Astrocyte (in vitro differentiated cells and primary cell): ENCODE measurements around the gene TMEM63B. TPM values are rescaled to one million over a fixed set of nuclear protein-coding genes. Genes with fewer than 3 reads are reported as not detected.

Experiments
- DNase-seq: peaks from one replicate; pipeline ENCODE4 v3.0.0-alpha.2; 2010; ENCODE audit warnings: low read depth
- FAIRE-seq: peaks from 2 replicates; lab custom pipeline; 2011; peaks lifted over from hg19 to GRCh38; lab: Jason Lieb, UNC
- H2AFZ ChIP-seq: 2 replicates; pipeline ENCODE4 v1.6.0; 2012; ENCODE audit warnings: low read depth, low read length, inconsistent platforms
- H3K27ac ChIP-seq: 2 replicates; pipeline ENCODE4 v1.5.1; 2011; ENCODE audit warnings: low read depth, low read length, inconsistent platforms
- H3K27me3 ChIP-seq: 2 replicates; pipeline ENCODE4 v1.6.0; 2011; ENCODE audit warnings: low read length, inconsistent platforms; ENCODE audit not compliant: insufficient read depth
- H3K36me3 ChIP-seq: 2 replicates; pipeline ENCODE4 v1.5.1; 2011; ENCODE audit warnings: low read length, inconsistent platforms; ENCODE audit not compliant: insufficient read depth
- H3K4me1 ChIP-seq: 2 replicates; pipeline ENCODE4 v1.5.1; 2011; ENCODE audit warnings: low read length, inconsistent platforms; ENCODE audit not compliant: insufficient read depth
- H3K4me2 ChIP-seq: 2 replicates; pipeline ENCODE4 v1.6.0; 2012; ENCODE audit warnings: low read length, inconsistent platforms
- H3K4me3 ChIP-seq: 2 replicates; pipeline ENCODE4 v1.5.1; 2011; ENCODE audit warnings: low read depth, mild to moderate bottlenecking, low read length, inconsistent platforms; ENCODE audit not compliant: insufficient read depth
- H3K79me2 ChIP-seq: 2 replicates; pipeline ENCODE4 v1.6.0; 2012; ENCODE audit warnings: mild to moderate bottlenecking, low read length, inconsistent platforms; ENCODE audit not compliant: insufficient read depth
- H3K9ac ChIP-seq: 2 replicates; pipeline ENCODE4 v1.6.0; 2012; ENCODE audit warnings: mild to moderate bottlenecking, low read length, inconsistent platforms
- H3K9me3 ChIP-seq: 2 replicates; pipeline ENCODE4 v1.5.1; 2012; ENCODE audit warnings: low read depth, mild to moderate bottlenecking, low read length, inconsistent platforms; ENCODE audit not compliant: insufficient read depth
- H4K20me1 ChIP-seq: 2 replicates; pipeline ENCODE4 v1.6.0; 2012; ENCODE audit warnings: low read length, inconsistent platforms; ENCODE audit not compliant: insufficient read depth
- H3K27ac Mint-ChIP-seq: one replicate; pipeline ENCODE4 v1.8.0; 2021; ENCODE audit warnings: mild to moderate bottlenecking, mixed read lengths; ENCODE audit not compliant: unreplicated experiment
- H3K27me3 Mint-ChIP-seq: one replicate; pipeline ENCODE4 v1.8.0; 2021; ENCODE audit warnings: low read depth, mixed read lengths; ENCODE audit not compliant: unreplicated experiment
- H3K36me3 Mint-ChIP-seq: one replicate; pipeline ENCODE4 v1.8.0; 2021; ENCODE audit warnings: low read depth, mixed read lengths; ENCODE audit not compliant: unreplicated experiment
- H3K4me1 Mint-ChIP-seq: one replicate; pipeline ENCODE4 v1.8.0; 2021; ENCODE audit warnings: low read depth, mixed read lengths; ENCODE audit not compliant: unreplicated experiment
- H3K4me3 Mint-ChIP-seq: one replicate; pipeline ENCODE4 v1.8.0; 2021; ENCODE audit warnings: mild to moderate bottlenecking, moderate library complexity, mixed read lengths; ENCODE audit not compliant: unreplicated experiment
- H3K9me3 Mint-ChIP-seq: one replicate; pipeline ENCODE4 v1.8.0; 2021; ENCODE audit warnings: mild to moderate bottlenecking, mixed read lengths; ENCODE audit not compliant: unreplicated experiment
- CTCF ChIP-seq: IDR thresholded peaks from 2 replicates; pipeline ENCODE4 v1.5.1; 2011; ENCODE audit warnings: low read depth, mild to moderate bottlenecking, inconsistent platforms, low read length, moderate library complexity; ENCODE audit not compliant: insufficient read depth
- EZH2 ChIP-seq: IDR thresholded peaks from 2 replicates; pipeline ENCODE4 v1.6.1; 2012; ENCODE audit warnings: mild to moderate bottlenecking, low read length, inconsistent platforms; ENCODE audit not compliant: insufficient read depth
- total RNA-seq: library from RNA; stranded (reverse); gene quantifications from 2 replicates; pipeline ENCODE4 v1.2.1, GENCODE V29; 2021

Gene TMEM63B
- total RNA-seq, 1 donor from 2014 or later: 86.6 TPM

GRCh38 chr6:44135173-44135758 lies 7.9 kb downstream of the TMEM63B start:
- Histone ChIP-seq H3K36me3 (peaks cover 2% of the 10 kb centered on the region), H3K9ac (no peak overlapping the region), H3K9me3 (no peaks in the 10 kb centered on the region), H3K4me3 (no peak overlapping the region), H2AFZ (no peak overlapping the region), H3K79me2 (peaks cover 4% of the 10 kb centered on the region), H3K4me2 (no peak overlapping the region), H4K20me1 (peaks cover 48% of the 10 kb centered on the region), H3K27me3 (no peaks in the 10 kb centered on the region), H3K27ac (no peak overlapping the region), H3K4me1 (peaks cover 5% of the 10 kb centered on the region)
- H3K27me3 Mint-ChIP-seq: no peaks in the 10 kb centered on the region
- TF ChIP-seq CTCF (no peak), EZH2 (no peak)
- peaks cover 37% of the 10 kb centered on the region for H3K36me3 Mint-ChIP-seq
- peak overlapping the region; percentile 60 for H3K4me3 Mint-ChIP-seq
- FAIRE-seq: no peak
- no peak for DNase-seq
- peaks cover 3% of the 10 kb centered on the region for H3K4me1 Mint-ChIP-seq
- no peak overlapping the region for H3K27ac Mint-ChIP-seq
- peaks cover 1% of the 10 kb centered on the region for H3K9me3 Mint-ChIP-seq

GRCh38 chr6:44135875-44136274 lies 8.5 kb downstream of the TMEM63B start:
- DNase-seq (no peak), FAIRE-seq (no peak)
- Histone ChIP-seq H2AFZ (no peak overlapping the region), H3K27me3 (no peaks in the 10 kb centered on the region), H3K9ac (no peak overlapping the region), H3K27ac (no peak overlapping the region), H4K20me1 (peaks cover 44% of the 10 kb centered on the region), H3K9me3 (no peaks in the 10 kb centered on the region), H3K79me2 (peaks cover 2% of the 10 kb centered on the region), H3K4me2 (no peak overlapping the region), H3K4me1 (peaks cover 5% of the 10 kb centered on the region), H3K36me3 (peaks cover 2% of the 10 kb centered on the region), H3K4me3 (no peak overlapping the region)
- H3K27ac Mint-ChIP-seq: no peak overlapping the region
- no peak overlapping the region for H3K4me3 Mint-ChIP-seq
- peaks cover 3% of the 10 kb centered on the region for H3K4me1 Mint-ChIP-seq
- H3K36me3 Mint-ChIP-seq: peaks cover 41% of the 10 kb centered on the region
- H3K9me3 Mint-ChIP-seq: peaks cover 1% of the 10 kb centered on the region
- no peaks in the 10 kb centered on the region for H3K27me3 Mint-ChIP-seq
- TF ChIP-seq CTCF (no peak), EZH2 (no peak)

GRCh38 chr6:44138717-44139350 lies 11.5 kb downstream of the TMEM63B start:
- no peaks in the 10 kb centered on the region for H3K4me1 ChIP-seq
- no peak overlapping the region for H3K4me2 ChIP-seq
- no peaks in the 10 kb centered on the region for H3K9me3 ChIP-seq
- no peaks in the 10 kb centered on the region for H3K27me3 ChIP-seq
- FAIRE-seq: no peak
- H3K27ac ChIP-seq: no peak overlapping the region
- no peak for TF ChIP-seq CTCF
- TF ChIP-seq EZH2: no peak
- no peak overlapping the region for H3K9ac ChIP-seq
- no peaks in the 10 kb centered on the region for H3K27me3 Mint-ChIP-seq
- peaks cover 1% of the 10 kb centered on the region for H3K9me3 Mint-ChIP-seq
- H3K4me3 Mint-ChIP-seq: no peak overlapping the region
- H3K27ac Mint-ChIP-seq: no peak overlapping the region
- H4K20me1 ChIP-seq: peaks cover 28% of the 10 kb centered on the region
- H3K36me3 ChIP-seq: peaks cover 8% of the 10 kb centered on the region
- DNase-seq: no peak
- no peaks in the 10 kb centered on the region for H3K79me2 ChIP-seq
- H2AFZ ChIP-seq: no peak overlapping the region
- peaks cover 57% of the 10 kb centered on the region for H3K36me3 Mint-ChIP-seq
- no peak overlapping the region for H3K4me3 ChIP-seq
- H3K4me1 Mint-ChIP-seq: no peaks in the 10 kb centered on the region
